Hepatocyte (in vitro differentiated cells): Measurements from ENCODE around the gene SLC26A9. TPM values are rescaled to one million over a fixed set of nuclear protein-coding genes. Genes with fewer than 3 reads are reported as not detected.

Experiments used
- DNase-seq: peaks from one replicate; pipeline ENCODE4 v3.0.0-alpha.2; 2016; ENCODE audit warnings: low spot score
- H2AFZ ChIP-seq: fragments of 200-600 bp; sonication (generic); 2 replicates; pipeline ENCODE4 v1.6.0; 2016; ENCODE audit warnings: antibody characterized with exemption, mild to moderate bottlenecking
- H3K27ac ChIP-seq: fragments of 200-600 bp; sonication (generic); 2 replicates; pipeline ENCODE4 v1.5.1; 2016; ENCODE audit warnings: mild to moderate bottlenecking
- H3K27me3 ChIP-seq: fragments of 200-600 bp; sonication (generic); 2 replicates; pipeline ENCODE4 v1.6.1; 2016
- H3K36me3 ChIP-seq: fragments of 200-600 bp; sonication (generic); replicated peaks from 2 replicates; pipeline ENCODE4 v1.5.1; 2016; ENCODE audit warnings: low read depth; ENCODE audit not compliant: insufficient read depth
- H3K4me1 ChIP-seq: fragments of 200-600 bp; sonication (generic); 2 replicates; pipeline ENCODE4 v1.5.1; 2016; ENCODE audit warnings: mild to moderate bottlenecking, moderate library complexity; ENCODE audit not compliant: insufficient read depth
- H3K4me2 ChIP-seq: fragments of 200-600 bp; sonication (generic); 2 replicates; pipeline ENCODE4 v1.6.0; 2016
- H3K4me3 ChIP-seq: fragments of 200-600 bp; sonication (generic); 2 replicates; pipeline ENCODE4 v1.5.1; 2016; ENCODE audit warnings: mild to moderate bottlenecking
- H3K79me2 ChIP-seq: fragments of 200-600 bp; sonication (generic); 2 replicates; pipeline ENCODE4 v1.6.0; 2017; ENCODE audit warnings: mild to moderate bottlenecking
- H3K9me2 ChIP-seq: fragments of 200-600 bp; sonication (generic); replicated peaks from 2 replicates; pipeline ENCODE4 v1.6.0; 2017; ENCODE audit warnings: mild to moderate bottlenecking; ENCODE audit not compliant: insufficient read depth
- H3K9me3 ChIP-seq: fragments of 200-600 bp; sonication (generic); 2 replicates; pipeline ENCODE4 v1.5.1; 2016; ENCODE audit warnings: low read depth, mild to moderate bottlenecking
- H4K20me1 ChIP-seq: fragments of 200-600 bp; sonication (generic); 2 replicates; pipeline ENCODE4 v1.6.0; 2016; ENCODE audit warnings: mild to moderate bottlenecking; ENCODE audit not compliant: insufficient read depth, poor library complexity, severe bottlenecking
- CTCF ChIP-seq: fragments of 200-600 bp; sonication (generic); IDR thresholded peaks from 2 replicates; pipeline ENCODE4 v1.5.1; 2016; ENCODE audit warnings: antibody characterized with exemption, mild to moderate bottlenecking; ENCODE audit not compliant: poor library complexity
- EZH2 ChIP-seq: fragments of 200-600 bp; sonication (generic); IDR thresholded peaks from 2 replicates; pipeline ENCODE4 v1.6.1; 2016; ENCODE audit warnings: antibody characterized with exemption, mild to moderate bottlenecking, borderline replicate concordance
- EZH2phosphoT487 ChIP-seq: fragments of 200-600 bp; sonication (generic); IDR thresholded peaks from one replicate; pipeline ENCODE4 v1.6.1; 2018; ENCODE audit warnings: antibody characterized with exemption, mild to moderate bottlenecking, low read depth, moderate library complexity; ENCODE audit not compliant: unreplicated experiment, severe bottlenecking
- WGBS: methylation state at CpG from one replicate; pipeline ENCODE4 v1.1.6; 2016; ENCODE audit warnings: low lambda C conversion rate; ENCODE audit errors: missing lambda C conversion rate; 5-methylcytosine and 5-hydroxymethylcytosine counted together
- polyA plus RNA-seq: library from polyadenylated mRNA; unstranded; fragments of >200 nt; fragmentation: Nextera tagmentation; extraction: Ambion mirVana; gene quantifications from 2 replicates; pipeline ENCODE4 v1.2.1, GENCODE V29; 2016
- total RNA-seq: library from RNA; depleted of rRNA; stranded (reverse); fragments of >200 nt; gene quantifications from 2 replicates; pipeline ENCODE4 v1.2.3, GENCODE V29; 2014

SLC26A9 gene
- total and polyA plus RNA-seq, 2 experiments from 2014 or later = 0.13 to 0.63 TPM

GRCh38 chr1:205930195-205930577 is 13.1 kb downstream of the SLC26A9 start:
- no peak overlapping the region for H3K4me3 ChIP-seq
- H3K4me2 ChIP-seq = no peak overlapping the region
- 100% methylated on average over 1 of the region's 1 CpG for WGBS

GRCh38 chr1:205929496-205930194 is 13.6 kb downstream of the SLC26A9 start:
- Histone ChIP-seq H3K27ac (no peak overlapping the region), H3K9me3 (no peaks in the 10 kb centered on the region), H3K36me3 (no peaks in the 10 kb centered on the region), H3K4me1 (peaks cover 7% of the 10 kb centered on the region), H3K4me2 (no peak overlapping the region), H2AFZ (no peak overlapping the region), H3K4me3 (no peak overlapping the region), H3K9me2 (no peaks in the 10 kb centered on the region), H4K20me1 (no peaks in the 10 kb centered on the region), H3K27me3 (no peaks in the 10 kb centered on the region), H3K79me2 (no peaks in the 10 kb centered on the region)
- TF ChIP-seq CTCF (no peak), EZH2phosphoT487 (no peak), EZH2 (no peak)
- WGBS = 93% methylated on average over 19 of the region's 19 CpGs
- no peak for DNase-seq

More at GRCh38 chr1:205930195-205930577, 13.1 kb downstream of the SLC26A9 start:
- H3K27ac ChIP-seq = no peak overlapping the region
- H3K4me1 ChIP-seq = peaks cover 7% of the 10 kb centered on the region
- H3K9me3 ChIP-seq = no peaks in the 10 kb centered on the region
- no peak for TF ChIP-seq EZH2
- no peak for TF ChIP-seq CTCF
- TF ChIP-seq EZH2phosphoT487 = no peak
- no peak overlapping the region for H2AFZ ChIP-seq
- no peaks in the 10 kb centered on the region for H3K27me3 ChIP-seq
- H3K79me2 ChIP-seq = no peaks in the 10 kb centered on the region
- DNase-seq = no peak
- no peaks in the 10 kb centered on the region for H3K9me2 ChIP-seq
- no peaks in the 10 kb centered on the region for H4K20me1 ChIP-seq
- H3K36me3 ChIP-seq = no peaks in the 10 kb centered on the region

- Histone ChIP-seq H3K9me3 (no peaks in the 10 kb centered on the region), H3K4me3 (no peak overlapping the region), H3K27me3 (no peaks in the 10 kb centered on the region), H3K27ac (no peak overlapping the region), H3K4me1 (peaks cover 7% of the 10 kb centered on the region), H3K9me2 (no peaks in the 10 kb centered on the region), H2AFZ (no peak overlapping the region), H3K4me2 (no peak overlapping the region), H3K36me3 (no peaks in the 10 kb centered on the region), H4K20me1 (no peaks in the 10 kb centered on the region), H3K79me2 (no peaks in the 10 kb centered on the region)
- DNase-seq = no peak
- WGBS = 89% methylated on average over 5 of the region's 5 CpGs
- TF ChIP-seq EZH2 = no peak
- no peak for TF ChIP-seq EZH2phosphoT487
- no peak for TF ChIP-seq CTCF
Observed at GRCh38 chr1:205928317-205928716, 14.9 kb downstream of the SLC26A9 start.
